Vagina (tissue), 2 donors: ENCODE results near the gene CXCL1. TPM values are rescaled to one million over a fixed set of nuclear protein-coding genes. Genes with fewer than 3 reads are reported as not detected.

Experiments used
- DNase-seq, 2 donors: peaks; one replicate each; pipeline ENCODE4 v3.0.0-alpha.2; 2017; ENCODE audit errors: extremely low spot score in 2 of 2
- H3K27ac ChIP-seq: fragments of 200-600 bp; sonication (generic); one replicate; pipeline ENCODE4 v1.5.1; 2019
- H3K27me3 ChIP-seq: fragments of 200-600 bp; sonication (generic); one replicate; pipeline ENCODE4 v1.5.1; 2019
- H3K36me3 ChIP-seq, 2 donors: fragments of 200-600 bp; sonication (generic); one replicate each; pipeline ENCODE4 v1.5.1; 2017 to 2019
- H3K4me1 ChIP-seq: fragments of 200-600 bp; sonication (generic); one replicate; pipeline ENCODE4 v1.5.1; 2019
- H3K4me3 ChIP-seq, 2 donors: fragments of 200-600 bp; sonication (generic); 1 replicate in 1 of 2; 2 replicates in 1 of 2; pipeline ENCODE4 v1.5.1; 2016 to 2019
- H3K9me3 ChIP-seq: fragments of 200-600 bp; sonication (generic); one replicate; pipeline ENCODE4 v1.5.1; 2019
- CTCF ChIP-seq, 3 experiments: fragments of 450-650 bp in 2 of 3; fragments of 200-600 bp in 1 of 3; sonication (generic) in 1 of 3; IDR thresholded peaks; one replicate each; pipeline ENCODE4 v1.5.1; 2017 to 2019; ENCODE audit warnings: antibody characterized with exemption in 3 of 3, mild to moderate bottlenecking in 2 of 3, moderate library complexity in 2 of 3
- POLR2A ChIP-seq, 2 donors: fragments of 450-650 bp; IDR thresholded peaks; one replicate each; pipeline ENCODE4 v1.6.1; 2017; ENCODE audit warnings: antibody characterized with exemption in 2 of 2, mild to moderate bottlenecking in 2 of 2, moderate library complexity in 2 of 2
- POLR2AphosphoS5 ChIP-seq, 2 donors: sonication (generic); formaldehyde crosslinking; IDR thresholded peaks; one replicate each; pipeline ENCODE4 v1.9.0; 2017; ENCODE audit warnings: antibody characterized with exemption in 2 of 2, mild to moderate bottlenecking in 2 of 2, low read depth in 1 of 2; ENCODE audit not compliant: insufficient read depth in 1 of 2
- intact Hi-C: fragments of 100-400 bp; cut with DNase I; formaldehyde crosslinking; loops from one replicate; pipeline ENCODE4 v1.15.1; 2023
- total RNA-seq: library from RNA; depleted of rRNA; stranded (reverse); fragments of >200 nt; gene quantifications from one replicate; pipeline ENCODE4 v1.2.3, GENCODE V29; 2016

CXCL1 gene
- total RNA-seq, 1 donor from 2014 or later = 26.3 TPM

- H3K4me1 ChIP-seq = peaks cover 17% of the 10 kb centered on the region
- peak overlapping the region; percentile 62 to 67 for H3K4me3 ChIP-seq
- H3K9me3 ChIP-seq = no peaks in the 10 kb centered on the region
- H3K27me3 ChIP-seq = no peaks in the 10 kb centered on the region
- peak overlapping the region; percentile 83 for H3K27ac ChIP-seq
- intact Hi-C loops = no loop called here
- H3K36me3 ChIP-seq = no peaks in the 10 kb centered on the region
- DNase-seq = no peak
- TF ChIP-seq CTCF (IDR thresholded peaks at IDR 0.05) (no peak), POLR2A (IDR thresholded peaks at IDR 0.05) (no peak), POLR2AphosphoS5 (IDR thresholded peaks at IDR 0.05; ENCODE audit: insufficient read depth in 1 of 2, low read depth in 1 of 2) (no peak)
Observed at GRCh38 chr4:73868206-73869129, 725 bp upstream of the CXCL1 start.

- peak overlapping the region; percentile 83 for H3K27ac ChIP-seq
- H3K27me3 ChIP-seq = no peaks in the 10 kb centered on the region
- DNase-seq = no peak
Observed at GRCh38 chr4:73870260-73870659, 1.1 kb downstream of the CXCL1 start.

GRCh38 chr4:73870768-73871167 lies 1.6 kb downstream of the CXCL1 start:
- Histone ChIP-seq H3K9me3 (no peaks in the 10 kb centered on the region), H3K4me1 (peaks cover 17% of the 10 kb centered on the region), H3K36me3 (no peaks in the 10 kb centered on the region), H3K27me3 (no peaks in the 10 kb centered on the region), H3K4me3 (peak overlapping the region; percentile 62 to 67), H3K27ac (no peak overlapping the region)
- intact Hi-C loops = no loop called here
- TF ChIP-seq POLR2A (IDR thresholded peaks at IDR 0.05) (no peak), CTCF (IDR thresholded peaks at IDR 0.05) (no peak), POLR2AphosphoS5 (IDR thresholded peaks at IDR 0.05; ENCODE audit: insufficient read depth in 1 of 2, low read depth in 1 of 2) (no peak)
- no peak for DNase-seq

More at GRCh38 chr4:73870260-73870659, 1.1 kb downstream of the CXCL1 start:
- peaks cover 17% of the 10 kb centered on the region for H3K4me1 ChIP-seq
- intact Hi-C loops = no loop called here
- H3K4me3 ChIP-seq = peak overlapping the region; percentile 62 to 67
- TF ChIP-seq CTCF (IDR thresholded peaks at IDR 0.05) = no peak
- TF ChIP-seq POLR2AphosphoS5 (IDR thresholded peaks at IDR 0.05; ENCODE audit: insufficient read depth in 1 of 2, low read depth in 1 of 2) = no peak
- TF ChIP-seq POLR2A (IDR thresholded peaks at IDR 0.05) = no peak
- H3K9me3 ChIP-seq = no peaks in the 10 kb centered on the region
- no peaks in the 10 kb centered on the region for H3K36me3 ChIP-seq

GRCh38 chr4:73871511-73872310 lies 2.5 kb downstream of the CXCL1 start:
- Histone ChIP-seq H3K4me3 (no peak overlapping the region), H3K27me3 (no peaks in the 10 kb centered on the region), H3K4me1 (peaks cover 17% of the 10 kb centered on the region), H3K36me3 (no peaks in the 10 kb centered on the region), H3K9me3 (no peaks in the 10 kb centered on the region), H3K27ac (no peak overlapping the region)
- intact Hi-C loops = no loop called here
- DNase-seq = no peak
- TF ChIP-seq CTCF (IDR thresholded peaks at IDR 0.05) = no peak
- TF ChIP-seq POLR2AphosphoS5 (IDR thresholded peaks at IDR 0.05; ENCODE audit: insufficient read depth in 1 of 2, low read depth in 1 of 2) = no peak
